IMR-90 (cell line): ENCODE measurements around the gene SLC12A4. TPM values are rescaled to one million over a fixed set of nuclear protein-coding genes. Genes with fewer than 3 reads are reported as not detected.

ENCODE experiments used
- ATAC-seq: fragments of 200-7000 bp; cut with Tn5 transposase; 2 replicates; pipeline ENCODE4 v1.9.1; 2020; ENCODE audit warnings: low read depth, mild to moderate bottlenecking, moderate library complexity
- BruUV-seq: library from RNA; stranded (reverse); fragments of 400-500 nt; replicated peaks from 2 replicates; lab custom pipeline; 2021; lab: Mats Ljungman, UMichigan
- CTCF ChIA-PET: fragments of 300-600 bp; formaldehyde crosslinking; extraction: SDS; loops from one replicate; lab custom pipeline; 2021; ENCODE audit warnings: antibody characterized with exemption; lab: Yijun Ruan, JAX
- POLR2A ChIA-PET: fragments of 300-600 bp; sonication (Branson Sonifier 250); formaldehyde crosslinking; loops from one replicate; lab custom pipeline; 2022; ENCODE audit warnings: antibody characterized with exemption; ENCODE audit not compliant: unreplicated experiment; lab: Charles Lee
- DNase-seq: peaks from one replicate; pipeline ENCODE4 v3.0.0; 2013
- H2AFZ ChIP-seq: replicated peaks from 2 replicates; pipeline ENCODE3; 2013; ENCODE audit warnings: low read length, mild to moderate bottlenecking; ENCODE audit not compliant: poor library complexity
- H2AK5ac ChIP-seq: 2 replicates; pipeline ENCODE4 v1.6.1; 2013; ENCODE audit warnings: low read depth, low read length, inconsistent platforms
- H2AK9ac ChIP-seq: replicated peaks from 2 replicates; pipeline ENCODE3; 2013; ENCODE audit warnings: mild to moderate bottlenecking, low read depth, low read length, moderate library complexity; ENCODE audit not compliant: poor library complexity
- H2BK120ac ChIP-seq: 2 replicates; pipeline ENCODE4 v1.6.1; 2013; ENCODE audit warnings: low read depth, low read length, inconsistent platforms
- H2BK15ac ChIP-seq: 3 replicates; pipeline ENCODE4 v1.6.1; 2013; ENCODE audit warnings: low read depth, low read length, inconsistent platforms
- H2BK20ac ChIP-seq: 2 replicates; pipeline ENCODE4 v1.6.1; 2013; ENCODE audit warnings: low read depth, mild to moderate bottlenecking, inconsistent platforms, low read length, moderate library complexity
- H2BK5ac ChIP-seq: 2 replicates; pipeline ENCODE4 v1.6.1; 2013; ENCODE audit warnings: mild to moderate bottlenecking, low read depth, low read length, inconsistent platforms; ENCODE audit not compliant: poor library complexity, severe bottlenecking
- H3K14ac ChIP-seq: replicated peaks from 2 replicates; pipeline ENCODE4 v1.6.1; 2013; ENCODE audit warnings: low read depth, low read length, inconsistent platforms
- H3K18ac ChIP-seq: 2 replicates; pipeline ENCODE4 v1.6.1; 2013; ENCODE audit warnings: low read depth, low read length, control low read depth
- H3K23ac ChIP-seq: 2 replicates; pipeline ENCODE4 v1.6.1; 2013; ENCODE audit warnings: low read depth, low read length, inconsistent platforms
- H3K27ac ChIP-seq: 2 replicates; pipeline ENCODE4 v1.5.1; 2013; ENCODE audit warnings: mild to moderate bottlenecking, control low read depth, low read length; ENCODE audit not compliant: insufficient read depth
- H3K27me3 ChIP-seq: 2 replicates; pipeline ENCODE4 v1.6.1; 2013; ENCODE audit warnings: low read length; ENCODE audit not compliant: control insufficient read depth, insufficient read depth
- H3K36me3 ChIP-seq: 2 replicates; pipeline ENCODE4 v1.6.1; 2013; ENCODE audit warnings: low read length, mixed read lengths; ENCODE audit not compliant: control insufficient read depth, insufficient read depth
- H3K4ac ChIP-seq: 2 replicates; pipeline ENCODE4 v1.6.1; 2013; ENCODE audit warnings: low read depth, low read length, inconsistent platforms
- H3K4me1 ChIP-seq: 2 replicates; pipeline ENCODE4 v1.6.1; 2013; ENCODE audit warnings: low read length, mixed read lengths; ENCODE audit not compliant: control insufficient read depth, insufficient read depth
- H3K4me2 ChIP-seq: 2 replicates; pipeline ENCODE4 v1.6.1; 2013; ENCODE audit warnings: low read depth, mild to moderate bottlenecking, control low read depth, low read length, moderate library complexity
- H3K4me3 ChIP-seq: 2 replicates; pipeline ENCODE4 v1.5.1; 2013; ENCODE audit warnings: low read depth, mild to moderate bottlenecking, control low read depth, low read length, moderate library complexity; ENCODE audit not compliant: insufficient read depth
- H3K56ac ChIP-seq: 2 replicates; pipeline ENCODE4 v1.6.1; 2013; ENCODE audit warnings: low read length, inconsistent platforms; ENCODE audit not compliant: insufficient read depth; ENCODE audit errors: extremely low read depth
- H3K79me1 ChIP-seq, 2 experiments: 2 replicates each; pipeline ENCODE4 v1.6.1; 2013; ENCODE audit warnings: low read length in 2 of 2, inconsistent platforms in 1 of 2, low read depth in 1 of 2
- H3K9ac ChIP-seq: 2 replicates; pipeline ENCODE4 v1.6.1; 2013; ENCODE audit warnings: low read depth, low read length, control low read depth
- H3K9me1 ChIP-seq: 2 replicates; pipeline ENCODE4 v1.6.1; 2013; ENCODE audit warnings: low read length, inconsistent platforms; ENCODE audit not compliant: insufficient read depth
- H3K9me3 ChIP-seq: 2 replicates; pipeline ENCODE4 v1.6.1; 2013; ENCODE audit warnings: low read length; ENCODE audit not compliant: control insufficient read depth, insufficient read depth
- H4K20me1 ChIP-seq: 2 replicates; pipeline ENCODE4 v1.6.1; 2013; ENCODE audit warnings: low read length, inconsistent platforms; ENCODE audit not compliant: insufficient read depth
- H4K5ac ChIP-seq: 2 replicates; pipeline ENCODE4 v1.6.1; 2013; ENCODE audit warnings: mild to moderate bottlenecking, low read depth, low read length, control low read depth
- H4K8ac ChIP-seq, 2 experiments: 2 replicates each; pipeline ENCODE4 v1.6.1; 2013; ENCODE audit warnings: low read depth in 2 of 2, low read length in 2 of 2, control low read depth in 1 of 2, inconsistent platforms in 1 of 2
- H4K91ac ChIP-seq: 2 replicates; pipeline ENCODE4 v1.6.1; 2013; ENCODE audit warnings: low read depth, low read length, inconsistent platforms; ENCODE audit not compliant: insufficient read depth
- BHLHE40 ChIP-seq: fragments of 150-350 bp; IDR thresholded peaks from 2 replicates; pipeline ENCODE4 v1.6.1; 2016; ENCODE audit warnings: mild to moderate bottlenecking, low read depth, low read length
- CTCF ChIP-seq: conservative IDR thresholded peaks from 2 replicates; pipeline ENCODE4 v1.5.1; 2012; ENCODE audit warnings: mild to moderate bottlenecking, low read depth, low read length, improper control_type of control experiment
- MAZ ChIP-seq: IDR thresholded peaks from 2 replicates; pipeline ENCODE4 v1.6.1; 2012; ENCODE audit warnings: low read depth, mild to moderate bottlenecking, low read length, improper control_type of control experiment, moderate library complexity, borderline replicate concordance
- RAD21 ChIP-seq: IDR thresholded peaks from 2 replicates; pipeline ENCODE4 v1.6.1; 2012; ENCODE audit warnings: low read length, improper control_type of control experiment
- SMC3 ChIP-seq: fragments of 150-350 bp; IDR thresholded peaks from 2 replicates; pipeline ENCODE4 v1.6.1; 2016; ENCODE audit warnings: low read depth, mild to moderate bottlenecking, antibody characterized with exemption, low read length, moderate library complexity
- WGBS, 2 experiments: methylation state at CpG; one replicate each; pipeline versions ENCODE4 v1.1.5 to v1.1.7; 2013; ENCODE audit warnings: missing lambda C conversion rate in 2 of 2; ENCODE audit not compliant: insufficient read length in 1 of 2; ENCODE audit errors: extremely low coverage in 2 of 2; 5-methylcytosine and 5-hydroxymethylcytosine counted together
- dilution Hi-C: fragments of 300-500 bp; cut with HindIII; formaldehyde crosslinking; loops from one replicate; pipeline ENCODE4 v1.14.3; 2018; ENCODE audit warnings: low sequenced_read_pairs; ENCODE audit not compliant: unreplicated experiment
- in situ Hi-C: fragments of 300-500 bp; cut with MboI; formaldehyde crosslinking; loops from 3 replicates; pipeline ENCODE4 v1.14.3; 2019; ENCODE audit warnings: low sequenced_read_pairs, inconsistent platforms, mixed read lengths
- intact Hi-C: fragments of 100-400 bp; cut with micrococcal nuclease; formaldehyde crosslinking; loops from 2 replicates; pipeline ENCODE4 v1.10.0; 2022
- polyA plus RNA-seq, 3 experiments: library from polyadenylated mRNA; depleted of rRNA; stranded (reverse); fragments of >200 nt; gene quantifications; 2 replicates each; pipeline ENCODE4 v1.2.3, GENCODE V29; 2012; ENCODE audit warnings: low replicate concordance in 1 of 3
- total RNA-seq: library from RNA; depleted of rRNA; stranded (reverse); fragments of >200 nt; gene quantifications from 2 replicates; pipeline ENCODE4 v1.2.3, GENCODE V29; 2012

SLC12A4 gene
- total and polyA plus RNA-seq, 2 of the 4 experiments (the other 2 are of a cell fraction) = 36.6 to 132 TPM

- no TSS peak for BruUV-seq
- in situ Hi-C loops = no loop called here
Measured at GRCh38 chr16:67993207-67994039, 25.0 kb upstream of the SLC12A4 start.

More at GRCh38 chr16:67993207-67994039, 25.0 kb upstream of the SLC12A4 start:
- Histone ChIP-seq H3K79me1 (no peaks in the 10 kb centered on the region), H3K4me3 (no peak overlapping the region), H4K20me1 (no peaks in the 10 kb centered on the region; the same call in 1 of the 2 replicates), H3K4ac (peak overlapping the region; percentile 54), H3K9ac (no peak overlapping the region), H2BK20ac (no peak overlapping the region), H3K4me1 (peaks cover 4% of the 10 kb centered on the region; the same call in 1 of the 2 replicates), H2AFZ (peak overlapping the region; percentile 94), H3K4me2 (peak overlapping the region; percentile 63), H3K9me3 (no peaks in the 10 kb centered on the region), H2BK15ac (no peak overlapping the region; the same call in 2 of the 3 replicates), H2BK5ac (no peak overlapping the region), H3K9me1 (no peaks in the 10 kb centered on the region; the same call in 1 of the 2 replicates), H3K27ac (no peak overlapping the region), H4K91ac (peak overlapping the region; percentile 70), H3K36me3 (no peaks in the 10 kb centered on the region), H4K5ac (peak overlapping the region; percentile 54), H2BK120ac (no peak overlapping the region), H3K27me3 (peaks cover 5% of the 10 kb centered on the region; the same call in 1 of the 2 replicates), H2AK5ac (peak overlapping the region; percentile 85), H3K14ac (no peak overlapping the region; the same call in 1 of the 2 replicates), H3K23ac (no peak overlapping the region), H2AK9ac (peak overlapping the region; percentile 94), H3K18ac (no peak overlapping the region), H4K8ac (peak overlapping the region; percentile 79 to 83), H3K56ac (no peak overlapping the region)
- ChIA-PET CTCF (no interaction called here), POLR2A (interaction anchor here (0.5 kb wide), 1 partner anchor 250 kb away, joined by 6 read pairs; no protein-coding TSS in a partner anchor)
- TF ChIP-seq SMC3 = peak; percentile 89
- TF ChIP-seq MAZ = peak; percentile 68; the same call in 1 of the 2 replicates
- peak; percentile 70 for TF ChIP-seq RAD21
- TF ChIP-seq BHLHE40 = no peak
- peak; percentile 94 for TF ChIP-seq CTCF
- 4% methylated on average over 8 of the region's 39 CpGs; no CpG with 5 or more reads in 1 of the 2 experiments for WGBS, 2 experiments
- ATAC-seq (peak; percentile 100), DNase-seq (peak; percentile 47)
- dilution Hi-C loops = no loop called here
- intact Hi-C loops = loop anchor here (1.0 kb wide), 2 partner anchors 47 to 236 kb away; no protein-coding TSS in a partner anchor
